ENCODE data around the gene RNF123.

The RNF123 gene

GRCh38 chr3:49689046-49689907 lies at the start of gene RNF123, which contains the start of gene MST1:
TSS of gene RNF123 (plus strand) at chr3:49689557. CDS start at chr3:49691166, 1,609 bp downstream.
TSS of gene MST1 (minus strand) at chr3:49689474. CDS start at chr3:49688691, 783 bp downstream.
- FAIRE-seq, result no peak

GRCh38 chr3:49641292-49641691 lies 48.1 kb upstream of the RNF123 start:
- no peak for FAIRE-seq

- no peak for FAIRE-seq
Measured at GRCh38 chr3:49641921-49642707, 47.2 kb upstream of the RNF123 start.

GRCh38 chr3:49642708-49643145 lies 46.6 kb upstream of the RNF123 start:
- FAIRE-seq, result no peak

GRCh38 chr3:49644684-49645083 lies 44.7 kb upstream of the RNF123 start:
- FAIRE-seq, result no peak

DNA sequence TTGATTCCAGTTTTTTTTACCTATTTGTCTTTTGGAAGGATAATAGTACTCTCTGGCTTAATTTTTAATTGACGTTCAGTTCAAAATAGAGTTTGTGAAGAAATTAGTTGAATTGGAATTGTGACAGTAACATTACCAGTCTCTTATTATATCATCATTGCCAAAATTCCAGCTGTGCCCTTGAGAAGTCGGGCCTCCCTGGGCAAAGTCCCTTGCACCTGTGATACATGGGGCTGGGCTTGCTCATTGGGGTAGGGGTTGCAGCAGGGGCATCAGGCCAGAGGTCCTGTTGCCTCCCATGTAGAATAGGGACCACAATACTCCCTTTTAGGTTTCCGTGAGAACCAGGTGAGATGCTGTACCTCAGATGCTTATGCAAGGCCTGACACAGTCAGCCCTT lies 43.1 kb upstream of the RNF123 start:
- no peak for FAIRE-seq

- no peak for FAIRE-seq
Measured at GRCh38 chr3:49647741-49648140, 41.6 kb upstream of the RNF123 start.

DNA sequence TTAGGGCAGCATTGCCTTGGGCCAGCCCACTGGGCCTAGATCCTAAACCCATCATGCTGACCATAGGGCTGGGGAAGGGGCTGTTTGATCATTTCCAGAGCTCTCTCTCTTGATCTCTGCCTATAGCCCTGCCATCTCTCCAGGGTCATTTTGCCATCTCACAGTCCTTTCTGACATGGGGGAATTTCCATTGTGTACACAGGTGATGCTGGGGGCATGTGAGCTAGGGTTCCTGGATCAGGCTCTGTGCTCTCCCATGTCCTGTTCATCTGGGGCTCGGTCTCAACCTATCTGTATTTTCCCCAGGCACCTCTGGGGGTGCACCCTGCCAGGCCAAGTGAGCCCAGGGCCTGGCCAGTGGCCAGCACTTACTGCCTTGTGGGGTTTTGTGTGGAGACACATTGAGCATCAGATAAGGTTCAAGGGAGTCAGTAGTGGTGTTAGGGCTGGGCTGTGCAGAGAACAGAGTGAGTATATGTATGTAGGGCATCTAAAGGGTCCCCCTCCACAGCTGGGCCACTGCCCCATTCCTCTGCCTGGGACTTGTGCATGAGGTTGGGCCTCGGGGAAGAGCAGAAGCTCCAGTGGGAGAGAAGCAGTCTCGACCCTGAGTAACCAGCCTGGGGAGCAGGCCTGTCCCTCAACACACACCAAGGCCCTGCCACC lies 40.9 kb upstream of the RNF123 start:
- FAIRE-seq, result no peak

GRCh38 chr3:49649576-49649975 lies 39.8 kb upstream of the RNF123 start:
- FAIRE-seq, result no peak

GRCh38 chr3:49650177-49650576 lies 39.2 kb upstream of the RNF123 start:
- FAIRE-seq, result no peak

DNA sequence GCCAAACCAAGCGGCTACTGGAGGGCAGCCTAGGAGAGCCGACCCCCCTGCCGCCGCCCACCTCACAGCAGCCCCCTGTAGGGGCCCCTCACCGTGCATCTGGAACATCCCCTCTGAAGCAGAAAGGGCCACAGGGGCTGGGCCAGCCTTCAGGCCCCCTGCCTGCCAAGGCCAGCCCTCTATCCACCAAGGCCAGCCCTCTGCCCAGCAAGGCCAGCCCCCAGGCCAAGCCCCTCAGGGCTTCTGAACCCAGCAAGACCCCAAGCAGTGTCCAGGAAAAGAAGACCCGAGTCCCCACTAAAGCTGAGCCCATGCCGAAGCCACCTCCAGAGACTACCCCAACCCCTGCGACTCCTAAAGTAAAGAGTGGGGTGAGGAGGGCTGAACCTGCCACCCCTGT lies 38.7 kb upstream of the RNF123 start:
- no peak for FAIRE-seq

DNA sequence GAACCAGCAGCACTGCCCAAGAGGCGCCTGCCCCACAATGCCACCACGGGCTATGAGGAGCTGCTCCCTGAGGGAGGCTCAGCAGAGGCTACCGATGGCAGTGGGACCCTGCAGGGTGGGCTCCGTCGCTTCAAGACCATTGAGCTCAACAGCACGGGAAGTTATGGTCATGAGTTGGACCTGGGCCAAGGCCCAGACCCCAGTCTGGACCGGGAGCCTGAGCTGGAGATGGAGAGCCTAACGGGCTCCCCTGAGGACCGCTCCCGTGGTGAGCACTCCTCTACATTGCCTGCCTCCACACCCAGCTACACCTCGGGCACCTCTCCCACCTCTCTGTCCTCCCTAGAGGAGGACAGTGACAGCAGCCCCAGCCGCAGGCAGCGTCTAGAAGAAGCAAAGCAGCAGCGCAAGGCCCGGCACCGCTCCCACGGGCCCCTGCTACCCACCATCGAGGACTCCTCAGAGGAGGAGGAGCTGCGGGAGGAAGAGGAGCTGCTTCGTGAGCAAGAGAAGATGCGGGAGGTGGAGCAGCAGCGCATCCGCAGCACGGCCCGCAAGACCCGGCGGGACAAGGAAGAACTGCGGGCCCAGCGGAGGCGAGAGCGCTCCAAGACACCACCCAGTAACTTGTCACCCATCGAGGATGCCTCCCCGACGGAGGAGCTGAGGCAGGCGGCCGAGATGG lies 37.0 kb upstream of the RNF123 start:
- FAIRE-seq, result no peak

- no peak for FAIRE-seq
Measured at GRCh38 chr3:49652903-49653415, 36.4 kb upstream of the RNF123 start.

GRCh38 chr3:49653621-49654020 lies 35.7 kb upstream of the RNF123 start:
- no peak for FAIRE-seq

GRCh38 chr3:49654176-49654825 lies 35.1 kb upstream of the RNF123 start:
- FAIRE-seq, result no peak

DNA sequence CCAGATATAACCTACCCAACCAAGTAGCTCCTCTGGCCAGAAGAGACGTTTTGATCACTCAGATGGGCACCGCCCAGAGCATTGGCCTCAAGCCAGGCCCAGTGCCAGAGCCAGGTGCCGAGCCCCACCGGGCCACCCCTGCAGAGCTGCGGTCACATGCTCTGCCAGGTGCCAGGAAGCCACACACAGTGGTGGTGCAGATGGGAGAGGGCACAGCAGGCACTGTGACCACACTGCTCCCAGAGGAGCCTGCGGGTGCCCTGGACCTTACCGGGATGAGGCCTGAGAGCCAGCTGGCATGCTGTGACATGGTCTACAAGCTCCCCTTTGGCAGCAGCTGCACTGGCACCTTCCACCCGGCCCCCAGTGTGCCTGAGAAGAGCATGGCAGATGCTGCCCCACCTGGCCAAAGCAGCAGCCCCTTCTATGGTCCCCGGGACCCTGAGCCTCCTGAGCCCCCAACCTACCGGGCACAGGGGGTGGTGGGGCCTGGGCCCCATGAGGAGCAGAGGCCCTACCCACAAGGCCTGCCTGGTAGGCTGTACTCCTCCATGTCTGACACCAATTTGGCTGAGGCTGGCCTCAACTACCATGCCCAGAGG lies 34.3 kb upstream of the RNF123 start:
- no peak for FAIRE-seq

GRCh38 chr3:49655731-49656285 lies 33.5 kb upstream of the RNF123 start:
- FAIRE-seq, result no peak

DNA sequence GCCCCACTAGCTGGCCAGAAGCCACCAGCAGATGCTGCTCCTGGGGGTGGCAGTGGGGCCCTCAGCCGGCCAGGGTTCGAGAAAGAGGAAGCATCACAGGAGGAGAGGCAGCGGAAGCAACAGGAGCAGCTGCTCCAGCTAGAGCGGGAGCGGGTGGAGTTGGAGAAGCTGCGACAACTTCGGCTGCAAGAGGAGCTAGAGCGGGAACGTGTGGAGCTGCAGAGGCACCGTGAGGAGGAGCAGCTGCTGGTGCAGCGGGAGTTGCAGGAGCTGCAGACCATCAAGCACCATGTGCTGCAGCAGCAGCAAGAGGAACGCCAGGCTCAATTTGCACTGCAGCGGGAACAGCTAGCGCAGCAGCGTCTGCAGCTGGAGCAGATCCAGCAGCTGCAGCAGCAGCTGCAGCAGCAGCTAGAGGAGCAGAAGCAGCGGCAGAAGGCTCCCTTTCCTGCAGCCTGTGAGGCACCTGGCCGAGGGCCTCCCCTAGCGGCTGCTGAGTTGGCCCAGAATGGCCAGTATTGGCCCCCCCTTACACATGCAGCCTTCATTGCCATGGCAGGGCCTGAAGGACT lies 32.7 kb upstream of the RNF123 start:
- no peak for FAIRE-seq

DNA sequence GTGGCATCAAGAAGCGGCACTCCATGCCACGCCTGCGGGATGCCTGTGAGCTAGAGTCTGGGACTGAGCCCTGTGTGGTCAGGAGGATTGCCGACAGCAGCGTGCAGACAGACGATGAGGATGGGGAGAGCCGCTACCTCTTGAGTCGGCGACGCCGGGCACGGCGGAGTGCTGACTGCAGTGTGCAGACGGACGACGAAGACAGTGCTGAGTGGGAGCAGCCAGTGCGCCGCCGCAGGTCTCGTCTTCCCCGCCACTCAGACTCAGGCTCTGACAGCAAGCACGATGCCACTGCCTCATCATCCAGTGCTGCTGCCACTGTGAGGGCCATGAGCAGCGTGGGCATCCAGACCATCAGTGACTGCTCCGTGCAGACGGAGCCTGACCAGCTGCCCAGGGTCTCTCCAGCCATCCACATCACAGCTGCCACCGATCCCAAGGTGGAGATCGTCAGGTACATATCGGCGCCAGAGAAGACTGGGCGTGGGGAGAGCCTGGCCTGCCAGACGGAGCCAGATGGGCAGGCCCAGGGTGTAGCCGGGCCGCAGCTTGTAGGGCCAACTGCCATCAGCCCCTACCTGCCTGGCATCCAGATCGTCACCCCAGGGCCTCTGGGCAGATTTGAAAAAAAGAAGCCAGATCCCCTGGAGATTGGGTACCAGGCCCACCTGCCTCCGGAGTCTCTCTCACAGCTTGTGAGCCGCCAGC lies 32.0 kb upstream of the RNF123 start:
- FAIRE-seq, result no peak

GRCh38 chr3:49658711-49659110 lies 30.6 kb upstream of the RNF123 start:
- FAIRE-seq, result no peak
